CD4-positive, alpha-beta T cell (primary cell): ENCODE measurements around the gene RMDN2. TPM values are rescaled to one million over a fixed set of nuclear protein-coding genes. Genes with fewer than 3 reads are reported as not detected.

Source experiments
- ATAC-seq: fragments of 200-7000 bp; cut with Tn5 transposase; one replicate; pipeline ENCODE4 v1.10.0; 2022; ENCODE audit warnings: mild to moderate bottlenecking; ENCODE audit not compliant: poor library complexity
- CTCF ChIA-PET: fragments of 350-600 bp; sonication (Branson Sonifier 250); formaldehyde crosslinking; loops from one replicate; lab custom pipeline; 2021; ENCODE audit warnings: antibody characterized with exemption, inconsistent platforms; lab: Charles Lee
- POLR2A ChIA-PET: fragments of 350-600 bp; sonication (Branson Sonifier 250); formaldehyde crosslinking; loops from one replicate; lab custom pipeline; 2021; ENCODE audit warnings: antibody characterized with exemption, inconsistent platforms; lab: Charles Lee
- DNase-seq, 14 experiments: peaks; one replicate each; pipeline ENCODE4 v3.0.0-alpha.2; 2013 to 2020; ENCODE audit warnings: mixed read lengths in 2 of 14
- H3K27ac ChIP-seq, 2 donors: one replicate each; pipeline versions ENCODE4 v1.5.1 to v1.7.0; 2013; ENCODE audit warnings: low read length in 2 of 2, low read depth in 1 of 2, mild to moderate bottlenecking in 1 of 2
- H3K27me3 ChIP-seq, 2 experiments: 1 replicate in 1 of 2; 2 replicates in 1 of 2; pipeline versions ENCODE4 v1.6.1 to v1.7.0; 2013; ENCODE audit warnings: low read length in 2 of 2, control low read depth in 1 of 2, mild to moderate bottlenecking in 1 of 2, moderate library complexity in 1 of 2; ENCODE audit not compliant: insufficient read depth in 2 of 2, control insufficient read depth in 1 of 2
- H3K36me3 ChIP-seq: one replicate; pipeline ENCODE4 v1.6.1; 2013; ENCODE audit warnings: low read length, control low read depth; ENCODE audit not compliant: insufficient read depth
- H3K4me1 ChIP-seq: one replicate; pipeline ENCODE4 v1.6.1; 2013; ENCODE audit warnings: low read length, control low read depth; ENCODE audit not compliant: insufficient read depth
- H3K4me3 ChIP-seq: one replicate; pipeline ENCODE4 v1.5.1; 2013; ENCODE audit warnings: mild to moderate bottlenecking, low read length, moderate library complexity
- H3K9me3 ChIP-seq, 2 experiments: 1 replicate in 1 of 2; 2 replicates in 1 of 2; pipeline versions ENCODE4 v1.6.1 to v1.7.0; 2013; ENCODE audit warnings: low read length in 2 of 2, mild to moderate bottlenecking in 2 of 2, control low read depth in 1 of 2, moderate library complexity in 1 of 2; ENCODE audit not compliant: control insufficient read depth in 1 of 2, insufficient read depth in 1 of 2
- H3K27ac Mint-ChIP-seq: one replicate; pipeline ENCODE4 v1.8.0; 2020; ENCODE audit warnings: mixed read lengths
- H3K27me3 Mint-ChIP-seq: one replicate; pipeline ENCODE4 v1.8.0; 2021; ENCODE audit warnings: mixed read lengths
- H3K36me3 Mint-ChIP-seq: one replicate; pipeline ENCODE4 v1.8.0; 2021; ENCODE audit warnings: low read depth, mixed read lengths
- H3K4me1 Mint-ChIP-seq: one replicate; pipeline ENCODE4 v1.8.0; 2021; ENCODE audit warnings: low read depth, mixed read lengths
- H3K4me3 Mint-ChIP-seq: one replicate; pipeline ENCODE4 v1.8.0; 2020; ENCODE audit warnings: mild to moderate bottlenecking, mixed read lengths
- H3K9me3 Mint-ChIP-seq: one replicate; pipeline ENCODE4 v1.8.0; 2020; ENCODE audit warnings: mixed read lengths
- CTCF ChIP-seq: fragments of 200-600 bp; IDR thresholded peaks from one replicate; pipeline ENCODE4 v1.8.0; 2022; ENCODE audit warnings: antibody characterized with exemption, mild to moderate bottlenecking
- intact Hi-C, 2 experiments: fragments of 100-400 bp; cut with DNase I in 1 of 2; cut with micrococcal nuclease in 1 of 2; formaldehyde crosslinking; loops; one replicate each; pipeline versions ENCODE4 v1.15.1 to v1.9.0; 2023 to 2025; cut with DNase I, micrococcal nuclease
- total RNA-seq, 174 experiments: library from RNA in 2 of 174; stranded (reverse) in 2 of 174; gene quantifications; one replicate each; pipeline ENCODE4 v1.2.3 and lab custom pipeline; 2021 to 2026

Gene RMDN2
- total RNA-seq, 2 experiments from 2014 or later: 2.4 to 3.3 TPM

- Mint-ChIP-seq H3K36me3 (no peaks in the 10 kb centered on the region), H3K9me3 (no peaks in the 10 kb centered on the region)
Observed at GRCh38 chr2:37885329-37885993, 39.6 kb upstream of the RMDN2 start.

GRCh38 chr2:37886745-37887144 lies 38.3 kb upstream of the RMDN2 start:
- Mint-ChIP-seq H3K27ac (no peak overlapping the region), H3K9me3 (no peaks in the 10 kb centered on the region), H3K36me3 (no peaks in the 10 kb centered on the region), H3K27me3 (peaks cover 21% of the 10 kb centered on the region), H3K4me3 (no peak overlapping the region), H3K4me1 (peaks cover 28% of the 10 kb centered on the region)
- intact Hi-C loops: no loop called here
- no peak for ATAC-seq
- no peaks in the 10 kb centered on the region for H3K36me3 ChIP-seq
- H3K9me3 ChIP-seq: no peaks in the 10 kb centered on the region
- no peak overlapping the region for H3K27ac ChIP-seq
- H3K4me3 ChIP-seq: no peak overlapping the region
- peaks cover 0 to 4% of the 10 kb centered on the region in 2 experiments for H3K27me3 ChIP-seq
- ChIA-PET POLR2A (interaction anchor here (0.5 kb wide), 1 partner anchor 490 kb away, joined by 4 read pairs; no protein-coding TSS in a partner anchor), CTCF (interaction anchor here (0.9 kb wide), 1 partner anchor 10 kb away, joined by 3 read pairs; no protein-coding TSS in a partner anchor)
- no peak for TF ChIP-seq CTCF
- DNase-seq: no peak
- peaks cover 12% of the 10 kb centered on the region for H3K4me1 ChIP-seq

More at GRCh38 chr2:37885329-37885993, 39.6 kb upstream of the RMDN2 start:
- ChIA-PET CTCF (no interaction called here), POLR2A (no interaction called here)
- Histone ChIP-seq H3K36me3 (no peaks in the 10 kb centered on the region), H3K9me3 (no peaks in the 10 kb centered on the region), H3K27ac (no peak overlapping the region), H3K27me3 (peaks cover 0 to 8% of the 10 kb centered on the region in 2 experiments), H3K4me3 (no peak overlapping the region), H3K4me1 (no peaks in the 10 kb centered on the region)
- peaks cover 15% of the 10 kb centered on the region for H3K4me1 Mint-ChIP-seq
- peaks cover 28% of the 10 kb centered on the region for H3K27me3 Mint-ChIP-seq
- TF ChIP-seq CTCF: no peak
- ATAC-seq (no peak), DNase-seq (no peak)
- H3K27ac Mint-ChIP-seq: no peak overlapping the region
- H3K4me3 Mint-ChIP-seq: no peak overlapping the region
- intact Hi-C loops: no loop called here

- peaks cover 0 to 4% of the 10 kb centered on the region in 2 experiments for H3K27me3 ChIP-seq
- Mint-ChIP-seq H3K27ac (no peak overlapping the region), H3K36me3 (no peaks in the 10 kb centered on the region), H3K27me3 (peaks cover 21% of the 10 kb centered on the region), H3K9me3 (no peaks in the 10 kb centered on the region), H3K4me3 (no peak overlapping the region), H3K4me1 (peaks cover 33% of the 10 kb centered on the region)
- intact Hi-C loops: no loop called here
- no peak for TF ChIP-seq CTCF
- no peaks in the 10 kb centered on the region for H3K36me3 ChIP-seq
- ATAC-seq: no peak
- ChIA-PET POLR2A (no interaction called here), CTCF (interaction anchor here (0.9 kb wide), 1 partner anchor 10 kb away, joined by 3 read pairs; no protein-coding TSS in a partner anchor)
- no peak overlapping the region for H3K27ac ChIP-seq
- no peak for DNase-seq
- H3K9me3 ChIP-seq: no peaks in the 10 kb centered on the region
- peaks cover 17% of the 10 kb centered on the region for H3K4me1 ChIP-seq
- no peak overlapping the region for H3K4me3 ChIP-seq
Observed at GRCh38 chr2:37887286-37887685, 37.8 kb upstream of the RMDN2 start.
